Activated CD4-positive, alpha-beta T cell treated with anti-CD3 and anti-CD28 coated beads, Interleukin-2, amount 50 U/mL, for 4 hours (primary cell): ENCODE measurements around the gene KIF5A.

ENCODE experiments used
- DNase-seq, 2 experiments: peaks; one replicate each; pipeline ENCODE4 v3.0.0-alpha.2; 2020

KIF5A gene

GRCh38 chr12:57535764-57536596 lies 13.9 kb upstream of the KIF5A start:
- no peak for DNase-seq

DNA sequence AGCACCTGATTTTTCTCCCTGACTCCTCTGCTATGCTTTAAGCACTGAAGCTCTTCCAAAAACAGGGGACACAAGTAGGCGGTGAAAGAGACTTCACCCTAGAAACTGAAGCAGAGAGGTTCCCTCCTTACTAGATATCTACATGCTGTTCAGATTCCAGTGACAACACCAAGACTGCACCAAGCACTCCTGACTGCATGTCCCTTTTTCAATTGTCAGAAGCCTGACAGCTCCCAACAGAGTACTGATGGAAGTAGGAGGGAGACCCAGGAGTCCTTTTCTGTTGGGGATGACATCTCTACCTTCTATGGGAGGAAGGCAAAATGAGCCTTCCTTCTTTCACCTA lies 13.3 kb upstream of the KIF5A start:
- no peak for DNase-seq

GRCh38 chr12:57539134-57539768 lies 10.6 kb upstream of the KIF5A start:
- DNase-seq = no peak

DNA sequence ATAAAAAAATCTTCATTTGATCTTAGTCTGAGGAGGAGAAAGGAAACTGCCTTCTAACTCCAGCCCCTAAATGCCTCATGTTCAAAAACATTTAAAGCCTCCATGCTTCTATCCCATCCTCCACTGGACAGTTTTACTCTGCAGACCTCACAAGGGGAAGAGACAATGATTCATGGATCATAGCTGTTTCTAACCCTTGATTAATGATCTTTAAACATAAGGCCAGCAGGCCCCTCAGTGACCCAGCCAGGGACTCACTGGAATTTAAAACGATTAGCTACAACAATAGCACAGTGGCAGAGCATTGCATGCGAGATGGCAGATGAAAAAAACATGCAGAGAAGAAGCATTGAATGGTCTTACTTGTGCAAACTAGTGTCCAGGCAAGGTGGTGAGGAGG lies 8.8 kb upstream of the KIF5A start:
- no peak for DNase-seq

- no peak for DNase-seq
Observed at GRCh38 chr12:57541717-57542116, 8.1 kb upstream of the KIF5A start.

DNA sequence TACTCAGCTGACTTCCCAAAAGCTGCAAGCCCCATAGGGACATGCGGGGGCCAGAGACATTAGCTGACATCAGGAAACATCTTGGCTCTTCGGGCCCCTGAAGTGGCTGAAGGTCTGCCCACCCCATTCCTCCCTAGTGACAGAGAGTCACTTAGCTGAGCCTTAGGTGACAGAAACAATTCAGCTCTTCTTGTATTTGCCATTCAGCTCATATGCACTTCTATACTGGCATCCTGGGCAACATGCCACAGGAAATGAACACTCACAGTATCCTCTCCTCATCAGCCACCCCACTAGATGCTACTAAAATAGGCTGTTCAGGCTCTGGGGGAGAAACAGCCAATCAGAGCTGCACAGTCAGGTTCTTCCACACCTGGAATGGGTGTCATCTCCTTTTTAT lies 6.3 kb upstream of the KIF5A start:
- DNase-seq = no peak

DNA sequence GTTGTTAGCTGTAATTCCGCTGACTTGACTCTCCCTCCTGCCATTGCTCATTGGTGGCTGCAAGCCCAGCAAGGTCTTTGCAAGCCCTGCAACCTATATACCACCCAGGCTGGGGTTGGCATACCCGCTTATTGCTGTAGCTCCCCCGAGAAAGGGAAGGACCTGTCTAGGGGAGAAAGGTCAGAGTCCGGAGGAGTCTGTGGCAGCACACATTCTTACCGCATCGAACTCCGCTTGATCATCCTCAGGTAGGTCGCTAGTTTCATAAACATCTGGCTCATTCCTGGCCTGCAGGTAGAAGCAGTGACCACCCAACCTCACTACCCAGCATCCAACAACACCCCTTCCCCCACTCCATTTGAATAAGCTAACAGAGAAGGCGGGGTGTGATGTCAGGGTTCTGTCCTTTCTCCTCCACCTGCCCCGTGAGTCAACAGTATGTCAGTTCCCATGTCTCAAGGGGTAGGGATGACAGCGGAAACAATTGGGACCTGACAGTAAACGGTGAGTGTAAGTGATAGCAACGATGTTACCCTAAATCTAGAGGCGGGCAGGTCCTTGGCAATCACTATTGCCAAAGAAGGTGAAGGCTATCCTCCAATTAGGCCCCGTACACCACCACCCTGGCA lies 3.9 kb upstream of the KIF5A start:
- no peak for DNase-seq

DNA sequence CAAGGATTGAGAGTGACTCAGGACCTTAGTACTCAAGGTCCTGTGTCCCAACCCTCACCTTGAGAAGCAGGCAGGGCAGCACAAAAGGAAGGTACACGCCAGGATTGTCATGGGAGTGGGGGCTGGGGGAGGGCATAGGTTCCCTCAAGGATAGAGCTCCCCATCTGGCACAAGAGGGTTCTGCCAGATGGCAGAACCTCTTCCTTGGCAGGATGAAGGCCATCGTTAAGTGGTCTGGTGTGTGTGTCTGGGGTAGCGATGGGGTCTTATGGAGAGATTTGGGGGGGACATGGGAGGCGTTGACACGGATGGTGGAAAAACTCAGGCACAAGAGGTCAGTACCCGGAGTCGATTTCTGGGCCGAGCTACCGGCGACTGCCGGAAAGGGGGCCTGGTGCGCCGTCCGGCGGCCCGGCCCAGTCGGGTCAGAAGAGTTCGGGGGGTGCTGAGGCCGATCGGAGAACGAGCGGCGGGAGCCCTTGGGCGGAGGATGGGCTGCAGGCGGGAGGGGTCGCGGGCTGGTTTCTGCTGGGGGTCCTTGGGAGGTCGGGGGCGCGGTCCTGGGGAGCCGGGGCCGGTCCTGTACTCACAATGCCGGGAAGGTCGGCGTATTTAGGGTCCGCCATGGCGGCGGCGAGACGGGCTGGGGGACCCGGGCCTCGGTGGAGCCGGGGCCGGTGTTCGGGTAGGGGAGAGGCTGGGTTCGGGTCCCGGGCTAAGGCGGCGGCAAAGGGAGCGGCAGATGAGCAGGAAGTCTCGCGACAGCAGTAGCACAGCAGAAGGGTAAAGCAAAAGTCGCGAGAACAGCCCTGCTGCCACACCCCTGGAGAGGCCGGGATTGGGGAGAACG lies 3.2 kb upstream of the KIF5A start, which contains the start of gene DCTN2:
Gene DCTN2 (minus strand): TSS at position 755 of the 850 bp plus-strand sequence. CDS start 129 bp downstream, at position 626.
- DNase-seq = peak; percentile 92 to 94

- DNase-seq = no peak
Observed at GRCh38 chr12:57547288-57548012, 2.4 kb upstream of the KIF5A start.

- no peak for DNase-seq
Observed at GRCh38 chr12:57548013-57548315, 1.9 kb upstream of the KIF5A start.

- DNase-seq = no peak
Observed at GRCh38 chr12:57548488-57548887, 1.4 kb upstream of the KIF5A start.

GRCh38 chr12:57549203-57549908 lies 488 bp upstream of the KIF5A start:
- DNase-seq = no peak

DNA sequence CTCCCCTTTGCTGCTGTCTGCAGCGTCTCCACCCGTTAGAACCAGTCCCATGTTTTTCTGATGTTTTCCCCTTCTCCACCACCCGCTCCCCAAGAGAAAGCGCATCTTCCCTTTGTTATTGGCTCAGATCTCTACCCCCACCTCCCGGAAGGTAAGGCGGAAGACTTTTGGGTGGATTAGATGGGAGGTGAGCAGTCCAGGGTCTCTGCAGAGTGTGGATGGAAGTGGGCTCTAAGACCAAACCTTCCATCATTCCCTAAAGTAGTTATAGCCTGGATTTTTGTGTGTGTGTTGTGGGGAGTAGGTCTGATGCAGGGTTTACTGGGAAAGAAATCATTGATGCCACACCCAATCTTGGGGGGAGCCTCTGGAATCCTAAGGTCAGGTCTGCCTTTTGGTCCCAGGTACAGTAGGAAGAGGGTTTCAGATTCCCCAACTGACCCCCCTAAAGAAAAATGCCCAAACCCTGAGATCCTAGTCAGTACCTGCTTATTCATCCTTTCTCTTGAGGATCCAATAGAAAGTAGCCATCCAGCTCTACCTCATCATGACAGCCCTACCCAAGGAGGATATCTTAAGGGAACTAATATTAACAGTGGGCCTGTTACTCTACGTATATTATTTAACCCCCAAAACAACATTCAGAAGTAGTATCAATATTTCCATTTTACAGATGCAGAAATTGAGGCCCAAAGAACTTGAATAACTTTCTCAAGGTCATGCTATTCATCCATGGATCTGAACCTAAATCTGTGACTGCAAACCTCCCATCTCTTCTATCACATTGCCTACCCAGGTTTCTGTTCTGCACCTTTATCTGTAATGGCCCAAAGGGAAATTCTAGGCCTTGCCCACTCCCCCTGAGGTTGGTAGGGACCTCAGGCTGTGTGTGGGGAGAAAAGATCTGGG lies 1.1 kb downstream of the KIF5A start:
- no peak for DNase-seq

DNA sequence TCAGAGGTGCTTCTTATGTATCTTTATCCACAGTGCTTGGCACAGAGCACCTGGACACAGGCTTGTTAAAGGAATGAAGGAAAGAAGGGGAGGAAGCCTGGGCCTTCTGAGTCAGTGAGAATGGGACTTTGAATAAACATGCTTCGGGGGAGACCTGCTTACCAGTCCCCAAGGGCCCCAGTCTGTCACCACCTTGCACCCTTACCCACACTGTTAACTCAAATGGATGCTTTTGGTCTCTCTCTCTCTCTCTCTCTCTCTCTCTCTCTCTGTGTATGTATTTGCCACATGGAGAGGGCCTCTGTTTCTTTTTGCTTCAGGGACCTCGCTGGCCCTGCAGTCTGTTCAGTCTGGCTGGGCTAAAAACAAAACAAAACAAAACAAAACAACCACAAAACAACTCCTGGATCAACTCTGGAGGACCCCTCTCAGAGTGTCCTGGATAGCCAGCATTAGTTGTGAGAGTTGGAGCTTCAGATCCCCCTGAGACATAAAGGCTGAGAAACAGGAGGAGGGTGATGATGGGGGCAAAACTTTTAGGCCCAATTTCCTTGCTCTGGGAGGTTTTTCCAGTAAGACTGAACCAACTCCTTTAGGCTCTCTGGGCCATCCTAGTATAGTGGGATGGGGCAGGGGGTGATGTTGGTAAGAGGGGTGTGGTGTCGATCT lies 1.9 kb downstream of the KIF5A start:
- DNase-seq = no peak

- no peak for DNase-seq
Observed at GRCh38 chr12:57552306-57552651, 2.4 kb downstream of the KIF5A start.

- no peak for DNase-seq
Observed at GRCh38 chr12:57552835-57553313, 3.0 kb downstream of the KIF5A start.

GRCh38 chr12:57553343-57554202 lies 3.7 kb downstream of the KIF5A start:
- DNase-seq = no peak

DNA sequence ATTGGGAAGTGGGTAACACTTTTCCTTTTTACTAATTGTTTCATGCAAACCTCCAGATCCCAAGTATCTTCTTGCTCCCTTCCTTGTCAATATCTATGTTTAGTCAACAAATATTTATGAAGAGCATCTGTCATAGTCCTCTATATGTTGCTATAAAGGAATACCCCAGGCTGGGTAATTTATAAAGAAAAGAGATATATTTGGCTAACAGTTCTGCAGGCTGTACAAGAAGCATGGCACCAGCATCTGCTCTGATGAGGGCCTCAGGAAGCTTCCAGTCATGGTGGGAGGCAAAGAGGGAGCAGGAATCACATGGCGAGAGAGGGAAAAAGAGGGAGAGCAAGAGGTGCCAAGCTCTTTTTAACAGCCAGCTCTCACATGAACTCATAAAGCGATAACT lies 4.6 kb downstream of the KIF5A start:
- no peak for DNase-seq

DNA sequence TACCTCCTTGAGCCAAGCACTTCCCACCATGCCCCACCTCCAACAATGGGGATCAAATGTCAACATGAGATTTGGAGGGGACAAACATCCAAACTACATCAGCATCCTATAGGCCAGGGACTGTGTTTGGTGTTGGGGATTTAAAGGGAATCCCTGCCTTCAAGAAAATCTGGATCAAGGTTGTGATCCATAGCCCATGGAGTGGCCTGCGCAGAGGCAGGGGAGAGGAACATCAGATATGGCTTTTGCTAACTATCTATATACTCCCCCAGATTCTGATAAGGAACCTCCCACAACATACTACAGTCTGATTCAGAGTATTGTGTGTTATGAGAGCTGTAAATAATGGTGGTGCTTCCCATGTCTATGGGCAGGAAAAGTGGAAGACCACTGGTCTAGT lies 5.1 kb downstream of the KIF5A start:
- DNase-seq = no peak
